GM21737 (cell line): ENCODE data around the gene NPAS2.

Experiments used
- ATAC-seq: cut with Tn5 transposase; IDR thresholded peaks from one replicate; pipeline ENCODE4 v1.9.1; 2021; ENCODE audit warnings: mild to moderate bottlenecking, moderate library complexity; ENCODE audit not compliant: unreplicated experiment

The NPAS2 gene

GRCh38 chr2:100902817-100903405 is 83.0 kb downstream of the NPAS2 start:
- ATAC-seq = no peak

DNA sequence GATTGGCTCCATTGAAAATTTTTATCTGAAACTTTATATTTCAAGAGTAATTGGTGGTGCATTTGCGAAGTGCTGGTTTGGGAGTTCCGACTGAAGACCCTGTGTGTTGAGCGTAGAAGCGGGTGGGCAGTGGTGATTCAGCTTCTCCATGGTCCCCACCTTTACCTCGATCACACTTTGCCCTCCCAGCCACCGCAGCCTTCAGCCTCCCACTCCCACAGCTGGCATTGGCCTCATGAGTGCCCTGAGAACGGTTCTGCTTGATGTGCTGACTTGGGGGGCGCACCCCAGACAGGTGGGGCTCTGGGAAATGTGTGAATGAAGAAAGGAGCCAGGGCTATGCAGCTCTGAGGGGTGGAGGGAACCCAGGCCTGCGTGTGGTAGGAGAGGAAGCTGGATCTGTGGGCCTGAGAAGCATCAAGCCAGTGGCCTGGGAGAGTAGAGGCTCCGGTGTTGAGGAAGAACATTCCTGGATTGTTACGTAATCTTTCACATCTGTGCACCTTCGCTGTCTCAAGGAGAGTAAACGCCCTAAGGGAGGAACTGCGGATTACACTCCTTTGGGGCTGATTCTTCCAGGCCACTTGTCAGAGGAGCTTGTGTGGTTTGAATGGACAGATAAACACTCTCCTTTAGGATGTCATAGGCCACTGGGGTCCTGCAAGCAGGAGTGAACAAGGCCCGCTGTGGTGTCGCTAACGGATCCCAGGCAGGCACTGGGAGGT is 83.8 kb downstream of the NPAS2 start:
- ATAC-seq = no peak

- no peak for ATAC-seq
Observed at GRCh38 chr2:100905132-100905805, 85.3 kb downstream of the NPAS2 start.

DNA sequence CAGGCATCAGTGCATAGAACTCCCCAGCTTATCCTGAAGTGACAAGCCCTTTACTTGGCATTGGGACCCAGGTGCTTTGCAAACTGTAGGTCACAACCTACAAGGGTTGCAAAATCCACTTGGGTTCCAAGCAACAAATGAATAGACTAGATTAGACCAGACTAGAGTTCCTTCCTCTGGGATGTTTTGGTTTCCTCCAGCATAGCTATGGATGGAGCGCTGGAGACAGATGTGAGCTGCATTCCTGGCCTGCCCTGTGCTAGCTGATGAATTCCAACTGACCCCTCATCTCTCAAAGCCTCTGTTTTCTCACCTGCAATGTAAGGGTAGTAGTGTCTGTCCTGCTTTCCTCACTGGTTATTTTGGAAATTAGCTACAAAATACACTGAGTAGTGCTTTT is 86.2 kb downstream of the NPAS2 start:
- ATAC-seq = no peak

- no peak for ATAC-seq
Observed at GRCh38 chr2:100906679-100907078, 86.7 kb downstream of the NPAS2 start.

DNA sequence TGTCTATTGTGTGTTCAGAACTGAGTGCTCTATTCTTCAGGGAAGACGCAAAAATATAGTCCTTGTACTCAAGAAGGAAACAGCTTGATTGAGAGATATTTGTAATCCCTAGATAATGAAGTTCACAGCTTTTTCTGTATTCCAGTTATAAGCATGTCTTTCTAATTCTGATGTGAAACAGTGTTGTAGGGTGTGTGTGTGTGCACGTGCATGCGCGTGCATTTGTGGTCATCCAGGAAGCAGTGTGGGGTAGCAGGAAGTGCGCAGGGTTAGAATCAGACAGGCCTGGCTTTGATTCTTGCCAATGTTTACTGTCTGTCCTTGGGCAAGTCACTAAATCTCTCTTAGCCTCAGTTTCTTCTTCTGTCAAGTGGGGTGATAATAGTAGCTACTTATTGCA is 87.9 kb downstream of the NPAS2 start:
- ATAC-seq = no peak

GRCh38 chr2:100909534-100910081 is 89.7 kb downstream of the NPAS2 start:
- no peak for ATAC-seq

GRCh38 chr2:100910111-100910510 is 90.2 kb downstream of the NPAS2 start:
- ATAC-seq = no peak

DNA sequence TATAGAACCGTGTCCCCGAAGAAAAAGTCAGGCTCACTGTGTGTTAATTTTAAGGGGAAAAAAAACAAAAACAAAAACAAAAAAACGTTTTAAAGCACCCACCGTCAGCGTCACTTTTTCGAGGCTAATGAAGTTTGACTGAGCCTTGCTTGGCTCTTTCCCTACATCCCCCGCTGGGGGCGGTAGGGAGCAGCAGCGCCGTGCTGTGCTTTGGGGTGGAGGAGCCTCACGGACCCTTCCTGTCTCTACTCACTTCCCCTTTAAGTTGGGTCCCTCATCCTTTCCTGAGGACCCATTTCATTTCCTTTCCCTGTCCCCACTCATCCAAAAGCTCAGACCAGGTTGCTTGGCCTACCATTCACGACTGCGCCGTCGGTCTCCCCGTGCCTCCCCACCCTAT is 99.4 kb downstream of the NPAS2 start:
- no peak for ATAC-seq

DNA sequence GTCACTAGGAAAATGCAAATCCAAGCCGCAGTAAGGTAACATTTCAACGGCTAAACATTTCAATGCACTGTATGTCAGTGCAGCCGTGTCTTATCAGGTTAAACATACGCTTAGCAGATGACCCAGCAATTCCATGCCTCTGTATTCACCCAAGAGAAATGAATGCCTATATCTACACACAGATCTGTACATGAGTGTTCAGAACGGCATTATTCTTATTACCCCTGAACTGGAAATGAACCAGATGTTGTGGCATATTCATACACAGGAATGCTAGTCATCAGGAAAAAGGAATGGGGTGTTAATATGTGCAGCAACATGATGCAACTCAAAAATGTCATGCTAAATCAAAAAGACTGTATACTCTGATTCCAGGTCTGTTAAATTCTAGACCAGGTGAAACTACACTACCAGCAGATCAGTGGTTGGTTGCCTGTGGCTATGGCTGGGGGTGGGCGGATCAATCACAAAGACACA is 101.8 kb downstream of the NPAS2 start:
- no peak for ATAC-seq

DNA sequence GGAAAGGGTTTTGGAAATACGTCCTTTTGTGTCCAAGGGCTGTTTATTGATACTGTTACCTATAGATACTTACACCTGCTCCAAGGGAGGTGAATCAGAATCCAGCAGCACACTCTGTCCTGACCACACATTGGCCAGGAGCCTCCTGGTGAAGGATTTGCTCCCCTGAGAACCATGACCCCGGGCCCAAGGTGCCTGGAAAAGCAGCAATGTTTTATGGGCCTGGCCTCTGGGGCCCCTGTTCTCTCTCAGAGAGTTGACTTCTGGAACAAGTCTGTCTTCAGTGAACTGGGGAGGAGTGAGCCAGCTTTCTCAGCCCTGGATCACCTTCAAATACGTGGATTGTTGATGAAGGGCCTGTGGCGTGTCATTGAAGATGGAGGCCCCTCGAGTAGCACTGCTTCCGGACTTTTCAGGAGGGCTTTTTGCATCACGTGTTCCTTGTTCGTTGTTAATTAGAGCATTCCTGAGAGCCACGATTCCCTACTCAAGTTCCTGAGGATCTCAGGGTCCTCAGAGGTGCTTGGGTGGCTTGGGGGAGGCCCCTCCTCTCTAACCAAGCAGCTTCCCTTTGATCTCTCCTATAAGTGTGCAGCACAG is 103.6 kb downstream of the NPAS2 start:
- ATAC-seq = no peak

DNA sequence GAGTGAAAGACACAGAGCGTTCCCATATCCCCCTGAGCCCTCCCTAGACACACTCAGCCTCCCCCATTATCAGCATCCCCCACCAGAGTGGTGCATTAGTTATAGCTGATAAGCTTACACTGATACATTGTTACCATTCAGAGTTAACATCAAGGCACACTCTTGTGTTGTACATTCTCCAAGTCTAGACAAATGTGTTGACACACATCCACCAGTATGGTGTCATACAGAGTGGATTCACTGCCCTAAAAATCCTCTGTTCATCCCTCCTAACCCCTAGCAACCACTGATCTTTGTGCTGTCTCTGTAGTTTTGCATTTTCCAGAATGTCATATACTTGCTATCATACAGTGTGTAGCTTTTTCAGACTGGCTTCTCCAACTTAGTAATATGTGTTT is 104.2 kb downstream of the NPAS2 start:
- no peak for ATAC-seq

DNA sequence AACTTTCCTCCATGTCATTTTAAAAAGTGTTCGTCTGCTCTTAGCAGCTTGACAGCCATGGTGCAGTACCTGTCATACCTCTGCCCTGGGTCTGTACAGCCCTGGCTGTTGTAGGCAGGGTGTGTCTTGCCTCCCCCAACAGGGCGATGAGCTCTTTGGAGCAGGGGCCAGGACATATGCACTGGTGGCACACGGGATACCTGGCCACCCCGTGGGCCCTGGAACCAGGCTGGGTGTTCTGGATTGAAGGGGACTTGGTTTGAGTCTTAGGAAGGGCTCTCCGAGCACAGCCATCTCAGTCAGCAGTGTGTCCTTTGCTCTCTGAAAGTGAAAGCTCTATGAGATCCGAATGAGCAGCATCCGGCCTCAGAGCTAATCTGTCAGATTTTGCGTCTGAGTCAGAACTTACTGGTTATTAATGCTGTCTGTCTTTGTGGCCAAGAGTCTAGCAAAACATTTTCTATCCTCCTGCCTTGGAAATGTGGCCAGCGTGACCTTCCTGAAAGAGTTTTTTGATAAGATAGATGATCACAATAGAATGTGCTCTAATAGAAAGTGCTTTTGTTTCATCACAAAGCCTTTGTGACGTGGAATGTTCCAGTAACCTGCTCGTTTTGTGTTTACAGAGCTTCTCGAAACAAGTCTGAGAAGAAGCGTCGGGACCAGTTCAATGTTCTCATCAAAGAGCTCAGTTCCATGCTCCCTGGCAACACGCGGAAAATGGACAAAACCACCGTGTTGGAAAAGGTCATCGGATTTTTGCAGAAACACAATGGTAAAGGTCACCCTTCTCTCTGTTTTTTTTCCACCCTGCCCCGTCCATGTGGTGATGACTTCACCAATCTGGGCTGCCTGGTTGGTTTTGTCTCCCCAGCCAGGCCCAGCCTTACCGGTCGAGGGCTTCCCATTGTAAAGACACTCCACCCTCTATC is 104.8 kb downstream of the NPAS2 start:
- no peak for ATAC-seq

DNA sequence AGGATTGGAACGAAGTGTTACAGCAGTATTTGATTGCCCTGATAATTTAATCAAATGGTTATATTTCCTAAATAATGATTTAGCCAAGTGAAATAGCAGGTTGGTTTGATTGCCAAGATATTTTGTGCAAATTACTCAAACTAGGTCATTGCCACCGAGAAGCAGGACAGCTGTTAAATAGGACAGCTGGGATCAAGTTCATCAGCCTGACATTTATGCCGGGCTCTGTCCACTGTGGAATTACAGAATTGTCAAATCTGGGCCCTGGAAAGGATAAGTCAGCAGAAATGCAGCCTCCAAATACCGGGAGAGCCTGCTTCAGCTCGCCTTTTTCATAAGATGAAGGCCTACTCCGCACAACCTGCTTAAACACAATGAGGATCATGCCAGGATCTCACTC is 108.3 kb downstream of the NPAS2 start:
- no peak for ATAC-seq

- no peak for ATAC-seq
Observed at GRCh38 chr2:100929147-100929546, 109.2 kb downstream of the NPAS2 start.

- no peak for ATAC-seq
Observed at GRCh38 chr2:100934504-100935371, 114.8 kb downstream of the NPAS2 start.

GRCh38 chr2:100935372-100935752 is 115.4 kb downstream of the NPAS2 start:
- no peak for ATAC-seq

- ATAC-seq = no peak
Observed at GRCh38 chr2:100936070-100936741, 116.3 kb downstream of the NPAS2 start.

DNA sequence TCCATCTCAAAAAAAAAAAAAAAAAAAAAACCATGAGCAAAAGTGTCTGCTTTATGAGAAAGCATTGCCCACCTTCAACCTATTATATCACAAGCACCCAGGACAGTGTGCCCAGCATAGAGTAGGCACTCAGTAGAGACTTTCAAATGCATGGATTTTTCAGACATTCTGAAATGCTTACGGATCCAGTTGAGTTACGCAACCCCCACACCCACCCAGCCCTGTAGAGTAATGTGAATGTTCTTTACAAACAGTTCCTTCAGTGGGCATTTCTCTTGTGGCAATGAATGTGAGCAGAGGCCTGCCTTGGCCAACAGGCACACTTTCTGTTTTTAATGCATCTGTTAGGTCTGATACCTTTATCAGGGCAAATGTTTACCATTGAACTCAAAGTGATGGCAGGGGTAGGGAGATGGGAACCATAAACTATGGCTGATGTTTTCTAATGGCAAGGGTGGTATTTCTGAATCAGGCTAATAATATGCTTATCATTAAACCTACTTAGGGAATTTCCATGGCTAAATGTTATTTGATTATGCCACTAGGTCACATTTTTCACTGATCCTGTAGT is 117.1 kb downstream of the NPAS2 start:
- no peak for ATAC-seq
